Neural cell (in vitro differentiated cells): ENCODE measurements around the gene CCL2.

Source experiments
- EP300 ChIP-seq: fragments of 450-650 bp; conservative IDR thresholded peaks from 2 replicates; pipeline ENCODE4 v1.6.1; 2014; ENCODE audit warnings: antibody characterized with exemption, mild to moderate bottlenecking, moderate library complexity; ENCODE audit not compliant: poor library complexity, severe bottlenecking
- EZH2 ChIP-seq: fragments of 200-600, 300-800 bp; shearing (Covaris generic), sonication (generic); IDR thresholded peaks from 2 replicates; pipeline ENCODE4 v1.6.1; 2014; ENCODE audit warnings: antibody characterized with exemption, low read length, borderline replicate concordance, mild to moderate bottlenecking; ENCODE audit not compliant: insufficient read depth, poor library complexity, severe bottlenecking
- POLR2AphosphoS5 ChIP-seq: IDR thresholded peaks from 2 replicates; pipeline ENCODE4 v1.6.1; 2012
- TF ChIP-seq, protein P1 (sequence below): fragments of 450-650 bp; IDR thresholded peaks from 2 replicates; pipeline ENCODE4 v1.5.1; 2014; ENCODE audit warnings: antibody characterized with exemption, mild to moderate bottlenecking, moderate library complexity; ENCODE audit not compliant: poor library complexity, severe bottlenecking
- TF ChIP-seq, protein P2 (sequence below): IDR thresholded peaks from 2 replicates; pipeline ENCODE4 v1.6.1; 2012; ENCODE audit warnings: borderline replicate concordance

GRCh38 chr17:34299027-34299426 lies 43.9 kb downstream of the CCL2 start:
- TF ChIP-seq, protein P1, sequence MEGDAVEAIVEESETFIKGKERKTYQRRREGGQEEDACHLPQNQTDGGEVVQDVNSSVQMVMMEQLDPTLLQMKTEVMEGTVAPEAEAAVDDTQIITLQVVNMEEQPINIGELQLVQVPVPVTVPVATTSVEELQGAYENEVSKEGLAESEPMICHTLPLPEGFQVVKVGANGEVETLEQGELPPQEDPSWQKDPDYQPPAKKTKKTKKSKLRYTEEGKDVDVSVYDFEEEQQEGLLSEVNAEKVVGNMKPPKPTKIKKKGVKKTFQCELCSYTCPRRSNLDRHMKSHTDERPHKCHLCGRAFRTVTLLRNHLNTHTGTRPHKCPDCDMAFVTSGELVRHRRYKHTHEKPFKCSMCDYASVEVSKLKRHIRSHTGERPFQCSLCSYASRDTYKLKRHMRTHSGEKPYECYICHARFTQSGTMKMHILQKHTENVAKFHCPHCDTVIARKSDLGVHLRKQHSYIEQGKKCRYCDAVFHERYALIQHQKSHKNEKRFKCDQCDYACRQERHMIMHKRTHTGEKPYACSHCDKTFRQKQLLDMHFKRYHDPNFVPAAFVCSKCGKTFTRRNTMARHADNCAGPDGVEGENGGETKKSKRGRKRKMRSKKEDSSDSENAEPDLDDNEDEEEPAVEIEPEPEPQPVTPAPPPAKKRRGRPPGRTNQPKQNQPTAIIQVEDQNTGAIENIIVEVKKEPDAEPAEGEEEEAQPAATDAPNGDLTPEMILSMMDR = no peak
- TF ChIP-seq POLR2AphosphoS5 (no peak), EP300 (no peak), EZH2 (no peak)
- TF ChIP-seq, protein P2, sequence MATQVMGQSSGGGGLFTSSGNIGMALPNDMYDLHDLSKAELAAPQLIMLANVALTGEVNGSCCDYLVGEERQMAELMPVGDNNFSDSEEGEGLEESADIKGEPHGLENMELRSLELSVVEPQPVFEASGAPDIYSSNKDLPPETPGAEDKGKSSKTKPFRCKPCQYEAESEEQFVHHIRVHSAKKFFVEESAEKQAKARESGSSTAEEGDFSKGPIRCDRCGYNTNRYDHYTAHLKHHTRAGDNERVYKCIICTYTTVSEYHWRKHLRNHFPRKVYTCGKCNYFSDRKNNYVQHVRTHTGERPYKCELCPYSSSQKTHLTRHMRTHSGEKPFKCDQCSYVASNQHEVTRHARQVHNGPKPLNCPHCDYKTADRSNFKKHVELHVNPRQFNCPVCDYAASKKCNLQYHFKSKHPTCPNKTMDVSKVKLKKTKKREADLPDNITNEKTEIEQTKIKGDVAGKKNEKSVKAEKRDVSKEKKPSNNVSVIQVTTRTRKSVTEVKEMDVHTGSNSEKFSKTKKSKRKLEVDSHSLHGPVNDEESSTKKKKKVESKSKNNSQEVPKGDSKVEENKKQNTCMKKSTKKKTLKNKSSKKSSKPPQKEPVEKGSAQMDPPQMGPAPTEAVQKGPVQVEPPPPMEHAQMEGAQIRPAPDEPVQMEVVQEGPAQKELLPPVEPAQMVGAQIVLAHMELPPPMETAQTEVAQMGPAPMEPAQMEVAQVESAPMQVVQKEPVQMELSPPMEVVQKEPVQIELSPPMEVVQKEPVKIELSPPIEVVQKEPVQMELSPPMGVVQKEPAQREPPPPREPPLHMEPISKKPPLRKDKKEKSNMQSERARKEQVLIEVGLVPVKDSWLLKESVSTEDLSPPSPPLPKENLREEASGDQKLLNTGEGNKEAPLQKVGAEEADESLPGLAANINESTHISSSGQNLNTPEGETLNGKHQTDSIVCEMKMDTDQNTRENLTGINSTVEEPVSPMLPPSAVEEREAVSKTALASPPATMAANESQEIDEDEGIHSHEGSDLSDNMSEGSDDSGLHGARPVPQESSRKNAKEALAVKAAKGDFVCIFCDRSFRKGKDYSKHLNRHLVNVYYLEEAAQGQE = no peak
